HG03442 (cell line): ENCODE data around the gene DIP2A.
A peak's percentile ranks its signal among the peaks of the same experiment; 100 is the strongest.
"Not testable (repeated sequence)": the region's sequence is repeated elsewhere in the genome, so short reads cannot be mapped to it uniquely, and the experiment has no call there.

Experiments used
- ATAC-seq: cut with Tn5 transposase; IDR thresholded peaks from one replicate; pipeline ENCODE4 v1.9.1; 2021; ENCODE audit warnings: mild to moderate bottlenecking, moderate library complexity; ENCODE audit not compliant: unreplicated experiment

The DIP2A gene

GRCh38 chr21:46572850-46573249 lies 114.2 kb downstream of the DIP2A start:
- ATAC-seq: no peak

GRCh38 chr21:46577786-46578185 lies 119.1 kb downstream of the DIP2A start:
- ATAC-seq: not testable (repeated sequence)

- not testable (repeated sequence) for ATAC-seq
Measured at GRCh38 chr21:46579394-46579793, 120.7 kb downstream of the DIP2A start.

- ATAC-seq: no peak
Measured at GRCh38 chr21:46581780-46582307, 123.2 kb downstream of the DIP2A start.

GRCh38 chr21:46585191-46585953 lies 126.7 kb downstream of the DIP2A start:
- no peak for ATAC-seq

GRCh38 chr21:46594276-46594675 lies 135.6 kb downstream of the DIP2A start:
- ATAC-seq: no peak

- no peak for ATAC-seq
Measured at GRCh38 chr21:46596201-46596600, 137.5 kb downstream of the DIP2A start.

GRCh38 chr21:46597031-46597430 lies 138.3 kb downstream of the DIP2A start:
- ATAC-seq: no peak

- ATAC-seq: no peak
Measured at GRCh38 chr21:46597896-46598343, 139.2 kb downstream of the DIP2A start.

GRCh38 chr21:46598581-46599572 lies 140.2 kb downstream of the DIP2A start:
- no peak for ATAC-seq

GRCh38 chr21:46600305-46600704 lies 141.6 kb downstream of the DIP2A start:
- no peak for ATAC-seq

GRCh38 chr21:46600978-46601377 lies 142.3 kb downstream of the DIP2A start:
- ATAC-seq: no peak

GRCh38 chr21:46603228-46603627 lies 144.5 kb downstream of the DIP2A start:
- ATAC-seq: no peak

GRCh38 chr21:46604329-46604974 lies 145.8 kb downstream of the DIP2A start:
- ATAC-seq: no peak

GRCh38 chr21:46604975-46605766 lies 146.5 kb downstream of the DIP2A start, which contains the start of gene S100B:
TSS of gene S100B (minus strand) at chr21:46605082. CDS start at chr21:46602415, 2,667 bp downstream.
- ATAC-seq: no peak

- ATAC-seq: peak; percentile 48
Measured at GRCh38 chr21:46605767-46606426, 147.2 kb downstream of the DIP2A start.

- ATAC-seq: no peak
Measured at GRCh38 chr21:46606427-46606813, 147.7 kb downstream of the DIP2A start.

GRCh38 chr21:46607636-46608035 lies 148.9 kb downstream of the DIP2A start:
- ATAC-seq: no peak

- no peak for ATAC-seq
Measured at GRCh38 chr21:46608672-46609111, 150.0 kb downstream of the DIP2A start.
